IgD-negative memory B cell (primary cell): Measurements from ENCODE around the gene BICRA. TPM values are rescaled to one million over a fixed set of nuclear protein-coding genes. Genes with fewer than 3 reads are reported as not detected.
"Not testable (repeated sequence)": the region's sequence is repeated elsewhere in the genome, so short reads cannot be mapped to it uniquely, and the experiment has no call there.

Experiments
- H3K27ac Mint-ChIP-seq, 3 donors: one replicate each; pipeline ENCODE4 v1.8.0; 2020 to 2022; ENCODE audit warnings: mild to moderate bottlenecking in 3 of 3, mixed read lengths in 3 of 3, moderate library complexity in 1 of 3
- H3K27me3 Mint-ChIP-seq: one replicate; pipeline ENCODE4 v1.8.0; 2021; ENCODE audit warnings: mixed read lengths
- H3K36me3 Mint-ChIP-seq: one replicate; pipeline ENCODE4 v1.8.0; 2020; ENCODE audit warnings: mild to moderate bottlenecking, mixed read lengths
- H3K4me1 Mint-ChIP-seq, 3 donors: one replicate each; pipeline ENCODE4 v1.8.0; 2020 to 2022; ENCODE audit warnings: mixed read lengths in 3 of 3, mild to moderate bottlenecking in 1 of 3
- H3K4me3 Mint-ChIP-seq, 4 donors: one replicate each; pipeline ENCODE4 v1.8.0; 2020 to 2022; ENCODE audit warnings: mild to moderate bottlenecking in 4 of 4, mixed read lengths in 4 of 4, moderate library complexity in 3 of 4
- H3K9me3 Mint-ChIP-seq, 3 donors: one replicate each; pipeline ENCODE4 v1.8.0; 2020 to 2021; ENCODE audit warnings: mixed read lengths in 3 of 3, mild to moderate bottlenecking in 1 of 3
- polyA plus RNA-seq: library from polyadenylated mRNA; unstranded; fragments of 300-500 nt; fragmentation: Illumina TruSeq; gene quantifications from one replicate; pipeline ENCODE4 v1.2.3, GENCODE V29; 2021

Gene BICRA
- polyA plus RNA-seq, 1 donor from 2014 or later, result 0.71 TPM

GRCh38 chr19:47730521-47730889, 121.6 kb downstream of the BICRA start:
- Mint-ChIP-seq H3K27ac (peak overlapping the region in 1 of 3 donors; percentile 8), H3K4me1 (peaks cover 2 to 5% (median 4%) of the 10 kb centered on the region in 3 donors), H3K27me3 (peaks cover 33% of the 10 kb centered on the region), H3K9me3 (peaks cover 0 to 4% (median 3%) of the 10 kb centered on the region in 3 donors), H3K4me3 (peak overlapping the region in 3 of 4 donors; percentile 30 to 78 (median 70)), H3K36me3 (no peaks in the 10 kb centered on the region)

GRCh38 chr19:47730910-47731309, 122.0 kb downstream of the BICRA start:
- Mint-ChIP-seq H3K27ac (peak overlapping the region in 1 of 3 donors; percentile 8), H3K27me3 (peaks cover 33% of the 10 kb centered on the region), H3K4me1 (peaks cover 2 to 5% (median 4%) of the 10 kb centered on the region in 3 donors), H3K9me3 (peaks cover 0 to 4% (median 3%) of the 10 kb centered on the region in 3 donors), H3K36me3 (no peaks in the 10 kb centered on the region), H3K4me3 (no peak overlapping the region)

- no peaks in the 10 kb centered on the region for H3K36me3 Mint-ChIP-seq
Observed at GRCh38 chr19:47735131-47735530, 126.2 kb downstream of the BICRA start.

GRCh38 chr19:47740866-47741519, 132.1 kb downstream of the BICRA start:
- Mint-ChIP-seq H3K27ac (peak overlapping the region in 1 of 3 donors; percentile 57), H3K9me3 (peaks cover 0 to 3% (median 0%) of the 10 kb centered on the region in 3 donors), H3K4me3 (peak overlapping the region in 1 of 4 donors; percentile 82), H3K36me3 (no peaks in the 10 kb centered on the region), H3K4me1 (peaks cover 4 to 10% (median 6%) of the 10 kb centered on the region in 3 donors), H3K27me3 (no peaks in the 10 kb centered on the region)

More at GRCh38 chr19:47735131-47735530, 126.2 kb downstream of the BICRA start:
- peaks cover 0 to 2% (median 0%) of the 10 kb centered on the region in 3 donors for H3K4me1 Mint-ChIP-seq
- no peak overlapping the region for H3K27ac Mint-ChIP-seq
- H3K9me3 Mint-ChIP-seq, result peaks cover 0 to 4% (median 3%) of the 10 kb centered on the region in 3 donors
- peaks cover 17% of the 10 kb centered on the region for H3K27me3 Mint-ChIP-seq
- no peak overlapping the region for H3K4me3 Mint-ChIP-seq

GRCh38 chr19:47741544-47742140, 132.7 kb downstream of the BICRA start:
- Mint-ChIP-seq H3K27me3 (no peaks in the 10 kb centered on the region), H3K36me3 (no peaks in the 10 kb centered on the region), H3K4me1 (peaks cover 5 to 10% (median 6%) of the 10 kb centered on the region in 3 donors), H3K27ac (peak overlapping the region in 2 of 3 donors; percentile 53 to 57), H3K9me3 (peaks cover 0 to 3% (median 0%) of the 10 kb centered on the region in 3 donors), H3K4me3 (peak overlapping the region in 3 of 4 donors; percentile 48 to 83 (median 70))

GRCh38 chr19:47742634-47743033, 133.7 kb downstream of the BICRA start:
- Mint-ChIP-seq H3K9me3 (peaks cover 0 to 3% (median 0%) of the 10 kb centered on the region in 3 donors), H3K4me3 (peak overlapping the region; percentile 50 to 70 (median 63)), H3K4me1 (peaks cover 6 to 14% (median 9%) of the 10 kb centered on the region in 3 donors), H3K27me3 (no peaks in the 10 kb centered on the region), H3K27ac (peak overlapping the region in 2 of 3 donors; percentile 16 to 57), H3K36me3 (peaks cover 2% of the 10 kb centered on the region)

- H3K27me3 Mint-ChIP-seq, result no peaks in the 10 kb centered on the region
- H3K4me3 Mint-ChIP-seq, result peak within 1 kb of the TSS; percentile 96 to 99 (median 99)
- H3K9me3 Mint-ChIP-seq, result peaks cover 0 to 3% (median 0%) of the 10 kb centered on the region in 3 donors
- H3K4me1 Mint-ChIP-seq, result peaks cover 11 to 25% (median 19%) of the 10 kb centered on the region in 3 donors
- H3K27ac Mint-ChIP-seq, result peak within 1 kb of the TSS; percentile 98 to 100 (median 99)
- H3K36me3 Mint-ChIP-seq, result peaks cover 7% of the 10 kb centered on the region
Observed at GRCh38 chr19:47745010-47745901, 136.3 kb downstream of the BICRA start, which contains the start of gene NOP53. TSS of gene NOP53 (plus strand) at chr19:47745546. CDS start at chr19:47745560, 14 bp downstream.

GRCh38 chr19:47746129-47746528, 137.2 kb downstream of the BICRA start:
- peak overlapping the region in 2 of 3 donors; percentile 98 to 99 for H3K27ac Mint-ChIP-seq
- not testable (repeated sequence) for H3K9me3 Mint-ChIP-seq, H3K27me3 Mint-ChIP-seq, H3K36me3 Mint-ChIP-seq
- peaks cover 11 to 25% (median 19%) of the 10 kb centered on the region in 3 donors for H3K4me1 Mint-ChIP-seq
- peak overlapping the region; percentile 96 to 99 (median 99) for H3K4me3 Mint-ChIP-seq

- H3K27ac Mint-ChIP-seq, result peak overlapping the region; percentile 7 to 65 (median 62)
- H3K4me3 Mint-ChIP-seq, result peak overlapping the region; percentile 1 to 73 (median 50)
Observed at GRCh38 chr19:47749326-47749725, 140.4 kb downstream of the BICRA start.

GRCh38 chr19:47750752-47751151, 141.8 kb downstream of the BICRA start:
- Mint-ChIP-seq H3K9me3 (peaks cover 0 to 1% (median 0%) of the 10 kb centered on the region in 3 donors), H3K4me1 (peaks cover 5 to 15% (median 14%) of the 10 kb centered on the region in 3 donors), H3K27me3 (no peaks in the 10 kb centered on the region), H3K36me3 (peaks cover 15% of the 10 kb centered on the region), H3K27ac (peak overlapping the region in 1 of 3 donors; percentile 64), H3K4me3 (no peak overlapping the region)

More at GRCh38 chr19:47749326-47749725, 140.4 kb downstream of the BICRA start:
- Mint-ChIP-seq H3K9me3 (peaks cover 0 to 1% (median 0%) of the 10 kb centered on the region in 3 donors), H3K4me1 (peaks cover 11 to 18% (median 17%) of the 10 kb centered on the region in 3 donors), H3K36me3 (peaks cover 15% of the 10 kb centered on the region), H3K27me3 (no peaks in the 10 kb centered on the region)

GRCh38 chr19:47752440-47753211, 143.7 kb downstream of the BICRA start:
- Mint-ChIP-seq H3K4me3 (no peak overlapping the region), H3K36me3 (peaks cover 17% of the 10 kb centered on the region), H3K27me3 (no peaks in the 10 kb centered on the region)

More at GRCh38 chr19:47752440-47753211, 143.7 kb downstream of the BICRA start:
- peak overlapping the region in 2 of 3 donors; percentile 33 to 39 for H3K27ac Mint-ChIP-seq
- H3K9me3 Mint-ChIP-seq, result peaks cover 0 to 1% (median 0%) of the 10 kb centered on the region in 3 donors
- H3K4me1 Mint-ChIP-seq, result peaks cover 5 to 11% (median 10%) of the 10 kb centered on the region in 3 donors
